GM19324 (cell line): ENCODE data around the gene PRAC2.

ENCODE experiments used
- ATAC-seq: cut with Tn5 transposase; IDR thresholded peaks from one replicate; pipeline ENCODE4 v1.9.1; 2021; ENCODE audit warnings: mild to moderate bottlenecking, moderate library complexity; ENCODE audit not compliant: unreplicated experiment, low FRiP score

PRAC2 gene

DNA sequence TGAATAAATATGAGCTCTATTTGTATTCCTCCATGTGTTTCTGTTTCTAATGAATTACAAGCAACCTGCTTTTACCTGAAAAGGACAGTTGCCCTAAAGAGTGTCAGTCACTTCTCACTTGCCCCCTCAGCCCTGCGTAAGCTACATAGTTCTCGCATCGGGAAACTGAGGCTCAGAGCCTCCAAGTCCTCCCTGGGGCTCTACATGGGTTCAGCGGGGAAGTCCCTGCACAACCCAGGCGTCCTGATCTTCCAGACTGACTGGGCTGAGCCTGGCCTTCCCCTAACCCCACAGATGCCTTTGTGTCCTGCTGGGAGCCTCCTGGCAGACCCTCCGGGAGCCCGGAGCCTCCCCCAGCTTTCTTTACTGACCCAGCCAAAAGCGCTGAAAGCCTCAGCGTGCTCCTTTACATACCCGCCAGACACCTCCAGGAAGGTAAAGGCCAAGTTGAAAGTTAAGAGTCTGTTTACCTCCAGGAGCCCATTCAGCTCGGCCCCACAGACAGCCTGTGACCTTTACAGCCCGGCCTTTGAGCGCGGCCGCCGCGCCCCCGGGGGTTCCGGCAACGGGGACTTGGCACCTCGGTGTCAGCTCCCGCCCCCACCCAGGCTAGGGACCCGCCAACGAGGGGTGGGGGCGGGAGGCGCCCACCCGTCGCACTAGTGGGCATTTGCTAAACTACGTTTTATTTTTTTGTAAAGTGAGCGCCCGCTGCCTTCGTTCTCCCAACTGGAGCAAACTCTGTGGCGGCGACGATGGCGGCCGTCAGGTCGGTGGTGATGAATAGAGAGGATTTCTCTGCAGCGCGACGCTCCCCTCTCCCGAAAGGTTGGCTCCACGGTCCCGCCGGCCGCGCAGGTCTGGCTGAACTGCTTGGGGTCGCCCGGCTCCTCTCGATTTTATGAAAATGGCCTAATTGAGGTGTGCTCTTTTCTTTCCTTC is 10.0 kb downstream of the PRAC2 start:
- ATAC-seq: no peak

DNA sequence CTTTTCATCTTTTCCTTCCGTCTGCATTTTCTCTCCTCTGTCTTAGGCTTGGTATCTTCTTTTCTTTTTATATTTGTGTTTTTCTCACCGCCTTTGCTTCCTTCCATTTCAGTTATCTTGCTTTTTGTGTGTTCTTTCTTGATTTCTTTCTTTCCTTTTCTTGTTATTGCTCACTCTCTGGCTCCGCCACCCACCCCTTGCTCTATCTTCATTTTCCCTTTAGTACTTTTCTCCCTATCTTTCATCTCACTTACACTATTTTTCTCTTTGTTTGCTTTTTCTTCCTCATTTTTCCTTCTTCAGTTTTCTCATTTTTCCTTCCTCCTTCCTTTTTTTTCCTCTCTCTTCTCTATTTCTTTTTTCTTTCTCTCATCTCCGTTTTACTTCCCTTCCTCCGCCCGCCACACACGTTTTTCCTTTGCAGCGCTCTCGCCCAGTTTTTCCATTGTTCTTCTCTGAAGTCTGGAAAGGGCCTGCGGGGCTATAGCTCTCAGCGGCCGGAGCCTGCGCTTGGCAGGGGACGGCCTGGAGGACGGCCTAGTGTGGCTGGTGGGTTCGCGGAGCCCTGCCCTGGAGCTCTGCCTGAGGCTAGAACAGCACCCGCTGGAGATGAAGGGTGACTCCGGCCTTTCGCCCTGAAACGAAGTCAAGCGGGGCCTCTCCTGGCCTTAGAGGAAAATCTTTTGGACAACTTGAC is 10.8 kb downstream of the PRAC2 start:
- ATAC-seq: no peak

GRCh38 chr17:48734333-48735061 is 11.5 kb downstream of the PRAC2 start:
- no peak for ATAC-seq

GRCh38 chr17:48735062-48735351 is 12.0 kb downstream of the PRAC2 start:
- no peak for ATAC-seq

- ATAC-seq: no peak
Measured at GRCh38 chr17:48737330-48738043, 14.5 kb downstream of the PRAC2 start.

GRCh38 chr17:48738424-48738802 is 15.4 kb downstream of the PRAC2 start:
- no peak for ATAC-seq

DNA sequence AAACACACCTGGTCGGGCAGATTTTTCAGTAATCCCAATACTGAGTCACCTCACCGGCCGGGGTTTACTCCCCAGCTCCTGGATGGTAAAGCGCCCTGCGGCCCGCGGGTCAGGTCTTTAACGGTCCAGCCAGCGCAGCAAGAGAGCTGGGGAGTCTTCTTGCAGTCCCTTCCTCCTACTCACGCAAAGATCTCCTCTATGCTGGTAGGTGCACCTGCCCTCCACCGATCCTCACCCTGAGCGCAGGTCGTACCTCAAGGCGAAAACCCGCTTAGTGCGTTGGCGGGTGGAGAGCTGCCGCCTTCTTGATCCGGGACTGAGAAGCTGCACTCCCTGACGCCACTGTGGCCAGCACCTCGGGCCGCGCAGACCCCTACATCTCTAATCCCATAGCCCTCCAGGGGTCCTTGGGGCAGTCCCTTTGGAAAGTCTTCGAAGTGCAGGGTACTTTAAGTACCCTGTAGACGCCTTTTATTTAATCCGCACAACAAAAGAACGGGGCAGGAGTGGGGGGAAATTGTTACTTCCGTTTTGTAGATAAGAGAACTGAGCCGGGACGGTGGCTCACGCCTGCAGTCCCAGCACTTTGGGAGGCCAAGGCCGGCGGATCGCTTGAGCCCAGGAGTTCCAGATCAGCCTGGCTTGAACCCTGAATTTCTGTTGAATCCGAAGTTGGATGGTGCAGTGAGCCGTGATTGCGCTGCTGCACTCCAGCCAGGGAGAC is 16.0 kb downstream of the PRAC2 start:
- no peak for ATAC-seq

GRCh38 chr17:48740537-48740936 is 17.6 kb downstream of the PRAC2 start:
- no peak for ATAC-seq

GRCh38 chr17:48745381-48746275 is 22.6 kb downstream of the PRAC2 start:
- ATAC-seq: no peak

DNA sequence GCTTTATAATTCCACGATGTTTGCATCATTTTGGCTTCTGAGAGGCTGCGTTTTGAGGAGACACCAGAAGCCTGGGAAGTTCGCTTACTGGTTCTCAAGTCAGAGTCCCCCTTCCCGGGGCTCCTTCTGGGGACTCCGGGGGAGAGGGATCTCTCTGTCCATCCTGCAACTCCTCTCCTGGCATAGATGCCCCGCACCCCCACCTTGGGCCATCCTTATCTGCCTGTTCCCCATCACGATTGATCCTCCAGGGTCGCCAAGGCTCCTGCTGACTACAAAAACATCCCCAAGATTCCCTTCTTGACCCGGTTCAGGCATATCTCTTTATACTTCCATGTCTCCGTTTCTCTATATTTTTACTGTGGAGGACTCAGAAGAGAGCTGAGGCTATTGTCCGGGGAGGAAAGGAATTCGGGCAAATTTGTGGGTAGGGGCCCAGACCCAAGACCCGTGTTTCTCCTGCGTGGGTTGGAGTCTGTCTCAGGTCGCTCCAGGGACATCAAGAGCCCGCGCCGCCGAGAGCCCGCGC is 24.0 kb downstream of the PRAC2 start:
- ATAC-seq: no peak

DNA sequence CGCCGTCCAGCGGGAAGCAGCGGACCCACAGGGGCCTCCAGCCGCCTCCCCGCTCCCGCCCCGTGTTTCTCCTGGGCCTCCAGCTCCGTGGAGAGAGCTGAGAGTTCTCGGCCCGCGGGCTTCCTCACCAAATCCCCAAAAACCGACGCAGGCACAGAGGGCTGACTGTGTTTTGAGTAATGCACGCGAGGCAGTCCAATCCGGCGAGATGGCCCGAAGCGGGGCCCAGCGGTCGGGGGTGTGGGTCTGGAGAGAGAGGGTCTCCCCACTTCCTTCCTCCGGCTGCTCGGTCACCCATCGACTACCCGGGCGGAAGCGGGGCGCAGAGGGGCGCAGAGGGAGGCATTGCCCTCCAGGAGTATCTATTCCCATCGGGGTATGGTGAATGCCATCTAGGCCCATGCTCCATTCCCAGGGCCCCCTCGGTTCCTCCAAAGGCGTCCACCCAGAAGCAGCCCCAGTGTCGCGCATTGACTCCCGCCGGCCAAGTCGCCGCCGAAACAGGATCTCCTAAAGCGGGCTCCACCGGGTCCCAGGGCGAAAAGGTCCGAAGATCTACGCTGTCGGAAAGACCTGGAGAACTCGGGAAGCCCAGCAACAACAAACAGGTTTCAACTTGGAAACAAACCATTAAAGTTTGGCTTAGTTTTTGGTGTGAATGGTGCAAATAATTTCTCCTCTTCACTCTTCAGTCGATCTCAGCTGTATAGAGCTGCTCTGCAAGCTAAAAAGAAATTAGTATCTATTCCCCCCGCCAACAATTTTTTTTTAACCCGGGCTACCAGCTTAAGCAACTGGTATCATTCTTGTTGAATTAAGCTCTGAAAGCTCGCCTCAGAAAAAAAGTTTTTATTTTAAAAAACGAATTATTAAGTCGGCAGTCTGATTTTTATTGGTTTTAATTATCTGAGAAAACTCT is 24.7 kb downstream of the PRAC2 start:
- ATAC-seq: no peak

GRCh38 chr17:48748718-48749566 is 26.0 kb downstream of the PRAC2 start:
- ATAC-seq: no peak

DNA sequence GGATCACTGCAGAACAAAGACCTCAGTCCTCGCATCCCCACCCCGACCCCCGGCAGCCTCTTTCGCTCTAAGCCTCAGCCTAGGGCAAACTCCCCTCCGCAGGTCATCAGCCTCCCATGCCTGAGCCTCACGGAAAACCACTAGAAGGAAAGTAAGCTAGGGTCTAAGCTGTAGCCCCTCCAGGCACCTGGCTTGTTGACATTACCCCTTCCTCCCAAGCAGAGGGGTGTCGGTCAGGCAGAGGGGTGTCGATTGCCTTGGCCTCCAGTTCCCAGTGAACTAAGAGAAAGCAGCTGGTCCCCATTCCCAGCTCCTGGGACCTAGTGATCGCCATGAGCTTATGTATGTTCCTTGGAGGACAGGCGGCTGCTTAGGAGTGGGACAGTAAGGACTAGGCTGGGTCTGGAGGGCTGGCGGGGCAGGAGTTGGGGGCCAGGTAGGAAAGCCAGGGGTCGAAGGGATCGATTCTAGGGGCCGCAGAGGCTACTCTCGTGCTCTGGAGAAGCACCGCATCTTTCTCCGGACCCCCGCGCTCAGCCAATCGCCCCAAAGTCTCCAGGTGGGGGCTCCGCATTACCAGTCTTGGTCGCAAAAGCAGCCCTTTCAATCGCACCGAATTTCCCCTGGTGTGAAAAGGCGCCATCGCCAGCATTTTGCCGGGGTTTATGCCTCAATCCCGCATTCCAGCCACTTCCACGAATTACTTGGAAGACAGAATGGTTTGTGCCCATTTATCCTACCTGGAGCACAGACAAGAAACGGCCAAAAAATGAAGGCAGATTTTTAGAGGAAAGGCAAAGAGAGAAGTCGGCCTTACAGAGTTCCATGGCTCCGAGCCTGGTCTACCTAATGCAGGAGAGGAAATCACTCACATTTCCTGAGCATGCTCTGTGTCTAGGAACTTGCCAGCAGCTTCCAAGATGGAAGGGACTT is 26.9 kb downstream of the PRAC2 start:
- no peak for ATAC-seq

GRCh38 chr17:48751172-48751571 is 28.2 kb downstream of the PRAC2 start:
- ATAC-seq: no peak

DNA sequence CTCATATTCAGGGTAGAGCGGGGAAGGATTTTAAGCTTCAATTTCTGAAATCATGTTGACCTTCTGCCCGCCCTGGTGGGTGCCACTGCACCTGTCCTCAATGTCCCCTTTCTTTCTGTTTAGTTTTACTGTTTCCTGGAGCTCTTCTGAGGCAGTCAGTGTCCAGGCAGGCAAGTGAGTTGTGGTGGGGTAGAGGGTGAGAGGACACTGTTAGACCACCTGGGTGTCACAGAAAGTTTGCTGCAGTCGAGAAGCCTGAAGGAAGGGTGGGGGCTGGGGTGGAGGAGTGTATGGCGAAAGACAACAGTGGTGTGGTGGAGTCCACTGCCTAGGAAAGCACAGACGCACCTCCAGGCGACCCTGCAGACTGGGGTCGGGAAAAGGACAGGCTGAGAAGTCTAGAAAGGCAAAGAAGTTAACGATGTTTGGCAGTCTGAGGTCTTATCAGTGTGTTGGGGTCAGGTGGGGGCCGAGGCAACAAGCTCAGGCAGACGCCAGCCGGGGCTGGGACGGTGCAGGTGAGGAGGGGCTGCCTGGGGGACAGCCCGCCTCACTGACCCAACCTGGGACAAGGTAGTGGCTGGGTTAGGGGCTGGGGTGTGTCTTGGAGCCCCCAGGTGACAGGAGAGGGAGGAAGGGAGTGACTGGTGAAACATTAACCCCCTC is 28.9 kb downstream of the PRAC2 start:
- ATAC-seq: no peak
